AG04449 (cell line): ENCODE data around the gene PGP.

Experiments used
- CTCF ChIA-PET: fragments of 350-600 bp; formaldehyde crosslinking; extraction: SDS; loops from one replicate; lab custom pipeline; 2021; ENCODE audit warnings: antibody characterized with exemption; lab: Yijun Ruan, JAX
- POLR2A ChIA-PET: fragments of 400-600, 350-600 bp; formaldehyde crosslinking; extraction: SDS; loops from one replicate; lab custom pipeline; 2020; ENCODE audit warnings: antibody characterized with exemption, inconsistent platforms; lab: Yijun Ruan, JAX
- DNase-seq: peaks from one replicate; pipeline ENCODE4 v3.0.0-alpha.2; 2010; ENCODE audit warnings: low read depth, low spot score
- H3K4me3 ChIP-seq: 2 replicates; pipeline ENCODE4 v1.5.1; 2011; ENCODE audit warnings: low read depth, mild to moderate bottlenecking, control low read depth, low read length
- TF ChIP-seq, protein P1 (sequence below): IDR thresholded peaks from one replicate; pipeline ENCODE4 v1.5.1; 2011; ENCODE audit warnings: mild to moderate bottlenecking, moderate library complexity, low read length, control low read depth, inconsistent platforms; ENCODE audit not compliant: insufficient read depth; ENCODE audit errors: missing control alignments

Gene PGP

DNA sequence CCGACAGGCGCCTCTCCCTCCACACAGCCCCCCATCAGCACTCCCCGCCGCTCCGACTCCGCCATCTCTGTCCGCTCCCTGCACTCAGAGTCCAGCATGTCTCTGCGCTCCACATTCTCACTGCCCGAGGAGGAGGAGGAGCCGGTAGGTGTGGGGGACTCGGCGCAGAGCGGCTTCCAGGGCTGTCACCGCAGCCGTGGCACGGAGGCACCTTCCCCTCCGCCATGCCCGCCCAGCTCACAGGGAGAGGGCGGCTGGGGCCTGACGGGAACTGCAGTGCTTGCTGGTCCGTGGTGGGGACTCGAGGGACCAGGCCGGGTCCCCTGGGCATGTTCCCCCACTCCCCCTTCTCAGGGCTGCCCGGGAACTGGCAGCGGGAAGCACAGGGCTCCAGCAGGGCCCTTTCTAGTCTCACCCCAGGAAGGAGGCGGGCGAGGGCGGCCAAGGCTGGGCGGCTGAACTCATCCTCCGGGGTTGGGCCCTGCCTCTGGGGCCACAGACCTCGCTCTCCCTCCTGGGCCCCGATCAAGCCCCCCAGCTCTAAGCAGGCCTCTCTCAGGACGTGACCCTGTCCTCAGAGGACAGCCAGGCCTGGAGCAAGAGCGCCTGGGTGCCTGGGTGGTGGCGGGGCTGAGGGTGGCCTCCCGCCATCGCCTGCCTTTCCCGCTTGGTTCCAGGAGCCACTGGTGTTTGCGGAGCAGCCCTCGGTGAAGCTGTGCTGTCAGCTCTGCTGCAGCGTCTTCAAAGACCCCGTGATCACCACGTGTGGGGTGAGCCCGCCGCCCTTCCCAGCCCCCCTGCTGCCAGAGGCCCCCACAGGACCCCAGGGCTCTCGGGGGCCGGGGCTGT, 43.8 kb downstream of the PGP start:
- ChIA-PET CTCF (no interaction called here), POLR2A (no interaction called here)
- TF ChIP-seq, protein P1, sequence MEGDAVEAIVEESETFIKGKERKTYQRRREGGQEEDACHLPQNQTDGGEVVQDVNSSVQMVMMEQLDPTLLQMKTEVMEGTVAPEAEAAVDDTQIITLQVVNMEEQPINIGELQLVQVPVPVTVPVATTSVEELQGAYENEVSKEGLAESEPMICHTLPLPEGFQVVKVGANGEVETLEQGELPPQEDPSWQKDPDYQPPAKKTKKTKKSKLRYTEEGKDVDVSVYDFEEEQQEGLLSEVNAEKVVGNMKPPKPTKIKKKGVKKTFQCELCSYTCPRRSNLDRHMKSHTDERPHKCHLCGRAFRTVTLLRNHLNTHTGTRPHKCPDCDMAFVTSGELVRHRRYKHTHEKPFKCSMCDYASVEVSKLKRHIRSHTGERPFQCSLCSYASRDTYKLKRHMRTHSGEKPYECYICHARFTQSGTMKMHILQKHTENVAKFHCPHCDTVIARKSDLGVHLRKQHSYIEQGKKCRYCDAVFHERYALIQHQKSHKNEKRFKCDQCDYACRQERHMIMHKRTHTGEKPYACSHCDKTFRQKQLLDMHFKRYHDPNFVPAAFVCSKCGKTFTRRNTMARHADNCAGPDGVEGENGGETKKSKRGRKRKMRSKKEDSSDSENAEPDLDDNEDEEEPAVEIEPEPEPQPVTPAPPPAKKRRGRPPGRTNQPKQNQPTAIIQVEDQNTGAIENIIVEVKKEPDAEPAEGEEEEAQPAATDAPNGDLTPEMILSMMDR, result no peak

DNA sequence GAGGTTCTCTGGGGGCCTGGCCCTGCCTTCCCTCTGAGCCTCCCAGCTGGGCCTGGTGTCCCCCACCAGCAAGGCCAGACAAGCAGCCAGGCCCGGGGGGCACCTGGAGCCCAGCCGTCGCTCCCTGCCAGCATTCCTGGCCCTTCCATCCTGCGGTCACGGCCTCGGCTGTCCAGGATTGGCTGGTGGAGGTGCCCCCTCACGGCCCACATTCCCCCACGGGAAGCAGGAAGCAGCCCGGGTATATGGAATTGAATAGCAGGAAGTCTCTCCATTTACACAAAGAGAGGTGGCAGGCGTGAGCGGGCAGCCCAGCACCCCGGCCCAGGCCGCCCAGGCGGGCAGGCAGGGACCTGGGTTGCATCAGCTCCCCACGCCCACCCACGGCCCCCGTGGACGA, 44.6 kb downstream of the PGP start:
- TF ChIP-seq, protein P1, result no peak
- ChIA-PET CTCF (no interaction called here), POLR2A (interaction anchor here (0.7 kb wide), 1 partner anchor 15 kb away, joined by 4 read pairs; the partner anchor contains the start of gene TRAF7)
- H3K4me3 ChIP-seq, result no peak overlapping the region
- no peak for DNase-seq

More for the DNA sequence above, 43.8 kb downstream of the PGP start:
- no peak for DNase-seq
- H3K4me3 ChIP-seq, result no peak overlapping the region

DNA sequence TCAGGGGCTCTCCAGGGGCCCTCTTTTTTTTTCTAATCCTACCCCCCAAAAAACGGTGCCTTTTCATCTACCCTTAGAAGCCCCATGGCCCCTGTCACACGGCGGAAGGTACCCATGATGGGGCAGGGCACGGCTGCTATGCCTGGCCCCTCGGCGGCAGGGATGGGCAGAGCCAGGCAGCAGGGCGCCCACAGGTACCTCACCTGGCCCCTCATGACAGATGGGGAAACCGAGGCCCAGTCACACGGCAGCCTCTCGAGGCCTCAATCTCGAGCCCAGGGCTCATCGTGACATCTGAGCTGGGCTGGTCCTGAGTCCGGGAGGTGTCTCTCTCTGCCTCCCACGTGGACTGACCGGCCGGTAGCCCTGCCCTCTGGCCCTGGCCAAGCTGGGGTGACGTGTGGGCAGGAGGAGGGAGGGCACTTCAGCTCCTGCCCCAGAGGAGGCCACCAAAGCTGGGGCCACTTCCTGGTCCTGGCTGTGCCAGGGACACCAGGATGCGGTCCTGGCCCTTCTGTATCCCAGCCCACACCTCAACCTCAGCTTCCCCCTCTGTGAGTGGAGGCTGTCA, 47.5 kb downstream of the PGP start:
- POLR2A ChIA-PET, result interaction anchor here (2.1 kb wide), 1 partner anchor 12 kb away, joined by 12 read pairs; the partner anchor contains the start of gene TRAF7
- H3K4me3 ChIP-seq, result no peak overlapping the region
- TF ChIP-seq, protein P1, result no peak
- CTCF ChIA-PET, result interaction anchor here (0.7 to 1.1 kb wide), 2 partner anchors 10 to 14 kb away, joined by 3 to 4 read pairs; no protein-coding TSS in a partner anchor
- no peak for DNase-seq

DNA sequence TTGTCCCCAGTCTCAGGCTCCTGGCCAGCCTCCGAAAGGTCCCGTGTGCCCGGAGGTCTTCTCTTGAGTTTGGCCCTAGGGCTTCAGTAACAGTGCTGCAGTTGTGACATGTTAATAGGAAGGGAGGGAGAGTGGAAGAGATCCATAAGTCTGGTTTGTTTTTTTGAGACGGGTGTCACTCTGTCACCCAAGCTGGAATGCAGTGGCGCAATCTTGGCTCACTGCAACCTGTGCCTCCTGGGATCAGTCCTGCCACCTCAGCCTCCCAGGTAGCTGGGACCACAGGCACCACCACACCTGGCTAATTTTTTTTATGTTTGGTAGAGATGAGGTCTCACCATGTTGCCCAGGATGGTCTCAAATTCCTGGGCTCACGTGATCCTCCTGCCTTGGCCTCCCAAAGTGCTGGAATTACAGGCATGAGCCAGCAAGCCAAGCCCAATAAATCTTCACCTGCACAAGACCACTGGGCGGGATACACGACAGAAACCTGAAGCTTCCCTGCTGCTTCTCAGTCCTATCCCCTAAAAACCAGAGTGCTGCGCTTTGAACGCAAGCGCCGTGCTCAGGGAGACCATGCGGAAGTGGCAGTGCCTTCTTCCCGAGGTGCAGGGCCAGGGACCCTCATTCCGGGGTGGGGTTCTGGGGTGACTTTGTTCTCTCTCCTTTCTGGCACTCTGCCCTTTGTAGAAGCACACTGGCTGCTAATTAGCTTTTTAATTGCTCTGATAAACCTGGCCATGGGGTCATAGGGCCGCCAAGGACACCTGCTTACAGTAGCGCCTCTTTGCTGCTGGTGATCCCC, 48.2 kb downstream of the PGP start:
- DNase-seq, result no peak
- TF ChIP-seq, protein P1, result no peak
- CTCF ChIA-PET, result interaction anchor here (0.7 kb wide), 1 partner anchor 14 kb away, joined by 3 read pairs; no protein-coding TSS in a partner anchor
- H3K4me3 ChIP-seq, result no peak overlapping the region
- POLR2A ChIA-PET, result interaction anchor here (2.1 kb wide), 1 partner anchor 11 kb away, joined by 12 read pairs; the partner anchor contains the start of gene TRAF7

DNA sequence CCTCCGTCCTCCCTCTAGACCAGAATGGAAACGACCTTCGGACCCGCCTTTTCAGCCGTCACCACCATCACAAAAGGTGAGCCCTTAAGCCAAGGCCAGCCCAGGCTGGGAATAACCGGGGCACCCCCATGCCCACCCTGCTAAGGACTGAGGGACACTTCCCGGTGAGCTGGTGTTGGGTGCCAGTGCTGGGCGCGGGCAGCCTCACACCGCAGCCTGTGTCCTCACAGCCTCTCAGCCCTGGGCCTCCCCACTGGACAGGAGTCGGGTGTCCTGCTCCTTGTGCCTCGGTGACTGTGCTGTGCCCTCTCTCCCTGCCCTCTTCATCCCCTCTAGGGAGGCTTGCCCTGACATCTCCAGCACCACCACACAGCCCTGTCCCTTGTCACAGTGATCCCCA, 48.8 kb downstream of the PGP start:
- H3K4me3 ChIP-seq, result no peak overlapping the region
- no peak for DNase-seq
- POLR2A ChIA-PET, result interaction anchor here (2.1 kb wide), 1 partner anchor 11 kb away, joined by 12 read pairs; the partner anchor contains the start of gene TRAF7
- CTCF ChIA-PET, result no interaction called here
- TF ChIP-seq, protein P1, result no peak
